Effector CD8-positive, alpha-beta T cell (primary cell): Measurements from ENCODE around the gene PHAF1.

Source experiments
- DNase-seq: peaks from one replicate; lab custom pipeline; 2025; lab: John Stamatoyannopoulos, UW

The PHAF1 gene

DNA sequence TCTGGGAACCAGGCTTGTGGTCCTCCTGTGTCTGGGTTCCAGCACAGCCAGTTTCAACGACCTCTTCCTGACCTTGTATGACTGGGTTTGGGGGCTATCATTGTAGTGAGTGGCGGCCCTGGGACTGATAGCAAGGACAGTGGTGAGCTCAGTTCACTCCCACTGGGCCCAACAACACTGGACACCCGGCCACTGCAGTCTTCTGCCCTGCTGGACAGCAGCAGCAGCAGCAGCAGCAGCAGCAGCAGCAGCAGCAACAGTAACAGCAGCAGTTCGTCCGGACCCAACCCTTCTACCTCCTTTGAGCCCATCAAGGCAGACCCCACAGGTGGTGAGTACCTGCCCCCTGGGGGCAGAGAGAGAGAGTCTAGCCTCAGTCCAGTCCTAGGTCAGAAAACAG lies 85.9 kb downstream of the PHAF1 start:
- DNase-seq = no peak

DNA sequence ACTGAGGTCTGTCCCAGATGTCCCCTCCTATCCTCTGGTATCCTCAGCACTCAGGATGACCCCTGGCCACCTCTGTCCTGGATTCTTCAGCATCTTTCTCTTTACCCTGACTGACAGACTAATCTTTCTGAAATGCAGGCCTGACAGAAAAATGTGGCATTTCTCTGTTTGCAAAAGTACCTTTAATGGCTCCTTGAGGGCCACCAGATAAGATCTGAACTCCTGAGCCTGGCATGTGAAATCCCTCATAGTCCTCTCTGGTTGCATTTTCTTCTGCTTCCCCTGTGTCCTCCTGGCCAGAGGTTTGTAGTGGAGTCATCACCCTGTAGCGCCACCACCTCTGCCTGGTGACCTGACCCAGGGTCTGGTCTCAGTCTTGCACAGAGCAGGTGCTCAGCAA lies 87.1 kb downstream of the PHAF1 start:
- DNase-seq = no peak

DNA sequence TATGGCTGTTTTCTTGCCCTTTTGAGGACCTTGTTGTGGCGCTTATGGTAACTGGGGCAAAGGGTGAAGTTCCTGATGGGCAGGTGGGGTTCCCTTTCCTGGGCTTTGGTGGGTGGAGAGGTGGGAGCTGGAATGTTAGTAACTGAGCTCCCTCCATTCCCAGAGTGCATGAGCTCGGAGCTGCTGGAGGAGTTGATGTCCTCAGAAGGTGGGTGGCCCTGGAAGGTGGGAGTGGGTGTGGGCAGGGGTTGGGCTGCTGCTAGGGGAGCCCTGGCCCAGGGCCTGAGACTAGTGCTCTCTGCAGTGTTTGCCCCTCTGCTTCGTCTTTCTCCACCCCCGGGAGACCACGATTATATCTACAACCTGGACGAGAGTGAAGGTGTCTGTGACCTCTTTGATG lies 88.0 kb downstream of the PHAF1 start:
- DNase-seq = no peak
